Glutamatergic neuron (in vitro differentiated cells): Measurements from ENCODE around the gene SIRT3. TPM values are rescaled to one million over a fixed set of nuclear protein-coding genes. Genes with fewer than 3 reads are reported as not detected.

Experiments used
- DNase-seq: peaks from one replicate; pipeline ENCODE4 v3.0.0; 2022
- H3K27ac Mint-ChIP-seq: one replicate; pipeline ENCODE4 v1.8.0; 2020; ENCODE audit warnings: mild to moderate bottlenecking, mixed read lengths, inconsistent platforms; ENCODE audit not compliant: unreplicated experiment
- H3K27me3 Mint-ChIP-seq: one replicate; pipeline ENCODE4 v1.8.0; 2020; ENCODE audit warnings: mild to moderate bottlenecking, moderate library complexity, mixed read lengths, inconsistent platforms; ENCODE audit not compliant: unreplicated experiment
- H3K36me3 Mint-ChIP-seq: one replicate; pipeline ENCODE4 v1.8.0; 2020; ENCODE audit warnings: mild to moderate bottlenecking, mixed read lengths, inconsistent platforms; ENCODE audit not compliant: unreplicated experiment
- H3K4me1 Mint-ChIP-seq: one replicate; pipeline ENCODE4 v1.8.0; 2020; ENCODE audit warnings: mild to moderate bottlenecking, low read depth, mixed read lengths, inconsistent platforms; ENCODE audit not compliant: unreplicated experiment
- H3K4me3 Mint-ChIP-seq: one replicate; pipeline ENCODE4 v1.8.0; 2020; ENCODE audit warnings: mild to moderate bottlenecking, mixed read lengths, inconsistent platforms; ENCODE audit not compliant: unreplicated experiment
- H3K9me3 Mint-ChIP-seq: one replicate; pipeline ENCODE4 v1.8.0; 2020; ENCODE audit warnings: mild to moderate bottlenecking, moderate library complexity, mixed read lengths, inconsistent platforms; ENCODE audit not compliant: unreplicated experiment
- total RNA-seq: library from RNA; stranded (reverse); fragmentation: NEBNext Ultra II Directional; extraction: Animal tissue kit (Norgen Biotek cat#: 25700); gene quantifications from one replicate; pipeline ENCODE4 v1.2.1, GENCODE V29; 2021; ENCODE audit not compliant: unreplicated experiment
- TF ChIP-seq, protein P1 (sequence below): fragments of 200-600 bp; sonication (generic); IDR thresholded peaks from one replicate; pipeline ENCODE4 v1.5.0; 2021; ENCODE audit not compliant: partially characterized antibody, unreplicated experiment

The SIRT3 gene
- total RNA-seq, 1 donor from 2014 or later = 23.6 TPM

DNA sequence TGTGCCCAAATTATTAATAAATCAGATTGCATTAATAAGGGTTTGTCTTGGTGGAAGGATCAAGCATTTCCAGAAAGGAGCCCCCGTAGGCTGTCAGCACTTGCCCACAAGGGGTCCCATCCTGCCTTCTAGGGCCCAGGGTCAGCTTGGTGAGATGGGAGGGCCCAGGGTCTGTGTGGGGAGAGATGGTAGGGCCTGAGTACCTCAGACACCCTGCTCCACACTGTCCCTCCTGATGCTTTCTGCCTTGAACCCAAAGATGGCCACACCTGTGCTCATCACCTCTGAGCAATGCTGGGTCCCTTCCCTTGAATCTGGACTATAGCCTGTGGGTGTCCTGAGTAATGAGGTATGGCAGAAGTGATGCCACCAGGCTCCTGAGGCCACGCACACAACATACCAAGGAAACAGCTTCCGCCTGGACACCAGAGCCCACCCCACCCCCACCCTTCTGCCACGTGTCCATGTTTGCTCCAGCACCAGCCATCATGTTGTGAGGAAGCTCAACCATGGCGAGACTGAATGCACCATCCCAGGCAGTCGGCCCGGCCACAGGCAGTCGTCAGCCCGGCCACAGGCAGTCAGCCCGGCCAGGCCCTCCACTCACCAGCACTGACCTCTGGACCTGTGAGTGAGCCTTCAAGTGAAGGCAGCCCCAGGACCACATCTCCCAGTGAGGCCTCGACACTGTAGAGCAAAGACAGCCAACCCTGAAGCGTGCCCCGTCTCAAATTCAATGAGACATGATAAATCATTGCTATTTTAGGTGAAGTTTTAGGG lies 35.7 kb downstream of the SIRT3 start:
- no peak for DNase-seq
- H3K9me3 Mint-ChIP-seq = peaks cover 3% of the 10 kb centered on the region
- no peak overlapping the region for H3K27ac Mint-ChIP-seq
- TF ChIP-seq, protein P1, sequence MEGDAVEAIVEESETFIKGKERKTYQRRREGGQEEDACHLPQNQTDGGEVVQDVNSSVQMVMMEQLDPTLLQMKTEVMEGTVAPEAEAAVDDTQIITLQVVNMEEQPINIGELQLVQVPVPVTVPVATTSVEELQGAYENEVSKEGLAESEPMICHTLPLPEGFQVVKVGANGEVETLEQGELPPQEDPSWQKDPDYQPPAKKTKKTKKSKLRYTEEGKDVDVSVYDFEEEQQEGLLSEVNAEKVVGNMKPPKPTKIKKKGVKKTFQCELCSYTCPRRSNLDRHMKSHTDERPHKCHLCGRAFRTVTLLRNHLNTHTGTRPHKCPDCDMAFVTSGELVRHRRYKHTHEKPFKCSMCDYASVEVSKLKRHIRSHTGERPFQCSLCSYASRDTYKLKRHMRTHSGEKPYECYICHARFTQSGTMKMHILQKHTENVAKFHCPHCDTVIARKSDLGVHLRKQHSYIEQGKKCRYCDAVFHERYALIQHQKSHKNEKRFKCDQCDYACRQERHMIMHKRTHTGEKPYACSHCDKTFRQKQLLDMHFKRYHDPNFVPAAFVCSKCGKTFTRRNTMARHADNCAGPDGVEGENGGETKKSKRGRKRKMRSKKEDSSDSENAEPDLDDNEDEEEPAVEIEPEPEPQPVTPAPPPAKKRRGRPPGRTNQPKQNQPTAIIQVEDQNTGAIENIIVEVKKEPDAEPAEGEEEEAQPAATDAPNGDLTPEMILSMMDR = no peak
- H3K4me1 Mint-ChIP-seq = no peaks in the 10 kb centered on the region
- peaks cover 7% of the 10 kb centered on the region for H3K27me3 Mint-ChIP-seq
- H3K36me3 Mint-ChIP-seq = no peaks in the 10 kb centered on the region
- no peak overlapping the region for H3K4me3 Mint-ChIP-seq

DNA sequence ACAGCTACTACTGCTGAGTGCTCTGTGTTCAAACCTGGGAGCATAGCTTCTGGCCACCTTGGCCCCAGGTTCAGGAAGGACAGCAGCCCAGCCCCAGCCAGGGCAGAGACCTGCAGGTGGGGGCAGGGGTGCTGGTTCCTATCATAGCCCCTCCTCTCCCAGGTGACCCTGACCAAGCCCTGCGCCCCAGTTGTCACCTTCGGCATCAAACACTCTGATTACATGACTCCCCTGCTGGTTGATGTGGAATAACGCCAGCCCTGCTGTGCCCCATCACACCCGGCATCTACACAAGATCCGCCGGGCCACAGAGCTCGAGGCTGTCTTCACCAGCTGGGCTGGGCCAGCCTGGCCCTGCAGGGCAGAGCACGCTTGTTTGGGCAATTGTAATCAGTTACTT lies 36.4 kb downstream of the SIRT3 start:
- Mint-ChIP-seq H3K4me1 (no peaks in the 10 kb centered on the region), H3K4me3 (no peak overlapping the region), H3K27ac (no peak overlapping the region), H3K36me3 (no peaks in the 10 kb centered on the region), H3K9me3 (peaks cover 3% of the 10 kb centered on the region), H3K27me3 (peaks cover 7% of the 10 kb centered on the region)
- DNase-seq = no peak
- TF ChIP-seq, protein P1 = peak; percentile 10

GRCh38 chr11:199004-199581 lies 37.0 kb downstream of the SIRT3 start:
- no peak for DNase-seq

DNA sequence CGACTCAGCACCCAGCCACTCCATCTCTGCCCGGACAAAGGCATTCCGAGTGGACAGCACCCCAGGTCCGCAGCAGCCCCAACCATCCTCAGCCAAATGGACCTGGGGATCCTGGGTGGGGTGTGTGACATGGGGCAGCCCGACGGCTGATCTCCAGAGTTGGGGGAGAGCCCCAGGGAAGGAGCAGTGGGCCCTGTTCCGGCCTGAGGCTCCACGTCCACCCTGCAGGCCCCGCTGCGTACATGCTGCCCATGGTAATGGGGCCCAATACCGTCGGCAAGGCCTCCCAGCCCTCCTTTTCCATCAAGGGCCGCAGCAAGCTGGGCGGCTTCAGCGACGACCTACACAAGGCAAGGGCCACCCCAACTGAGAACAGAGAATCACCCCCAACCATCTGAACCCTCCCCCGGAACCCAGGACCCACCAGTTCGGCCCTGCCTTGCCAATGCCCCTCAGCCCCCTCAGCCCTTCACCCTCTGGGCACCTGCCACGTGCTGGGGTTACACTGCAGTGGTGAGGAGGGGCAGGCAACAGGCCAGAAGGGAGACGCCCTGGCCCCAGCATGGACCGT lies 37.8 kb downstream of the SIRT3 start:
- H3K27me3 Mint-ChIP-seq = peaks cover 2% of the 10 kb centered on the region
- H3K36me3 Mint-ChIP-seq = no peaks in the 10 kb centered on the region
- H3K4me1 Mint-ChIP-seq = no peaks in the 10 kb centered on the region
- H3K27ac Mint-ChIP-seq = no peak overlapping the region
- TF ChIP-seq, protein P1 = no peak
- no peak overlapping the region for H3K4me3 Mint-ChIP-seq
- no peaks in the 10 kb centered on the region for H3K9me3 Mint-ChIP-seq
- DNase-seq = no peak

More at GRCh38 chr11:199004-199581, 37.0 kb downstream of the SIRT3 start:
- Mint-ChIP-seq H3K4me3 (no peak overlapping the region), H3K27ac (no peak overlapping the region), H3K4me1 (no peaks in the 10 kb centered on the region), H3K36me3 (no peaks in the 10 kb centered on the region), H3K9me3 (peaks cover 3% of the 10 kb centered on the region), H3K27me3 (peaks cover 7% of the 10 kb centered on the region)
- TF ChIP-seq, protein P1 = no peak
